Measurements from ENCODE around the gene METTL25. TPM values are rescaled to one million over a fixed set of nuclear protein-coding genes. Genes with fewer than 3 reads are reported as not detected.

Gene METTL25
- total and polyA plus RNA-seq, 2 of the 8 experiments (the other 6 are each of a cell fraction or from before 2014, with no cell fraction given) = 2.4 to 8.3 TPM

GRCh38 chr12:82359115-82359478, 768 bp downstream of the METTL25 start (continued):
- TF ChIP-seq CHD7 (IDR thresholded peaks at IDR 0.05; ENCODE audit: insufficient replicate concordance, low read length) (no peak), RFX5 (IDR thresholded peaks at IDR 0.05; ENCODE audit: borderline replicate concordance, low read depth, low read length) (no peak), KDM1A (IDR thresholded peaks at IDR 0.05; ENCODE audit: borderline replicate concordance, low read length) (no peak), SP1 (IDR thresholded peaks at IDR 0.05; ENCODE audit: low read depth, low read length) (no peak), HDAC6 (IDR thresholded peaks at IDR 0.05; ENCODE audit: low read depth, low read length) (no peak), USF2 (IDR thresholded peaks at IDR 0.05; ENCODE audit: low read length) (no peak), EGR1 (IDR thresholded peaks at IDR 0.05; ENCODE audit: borderline replicate concordance, low read depth, low read length) (no peak), SUZ12 (IDR thresholded peaks at IDR 0.05; ENCODE audit: low read length) (no peak), BACH1 (IDR thresholded peaks at IDR 0.05; ENCODE audit: low read length) (no peak)
